ENCODE results near the gene HDHD5.

The HDHD5 gene

DNA sequence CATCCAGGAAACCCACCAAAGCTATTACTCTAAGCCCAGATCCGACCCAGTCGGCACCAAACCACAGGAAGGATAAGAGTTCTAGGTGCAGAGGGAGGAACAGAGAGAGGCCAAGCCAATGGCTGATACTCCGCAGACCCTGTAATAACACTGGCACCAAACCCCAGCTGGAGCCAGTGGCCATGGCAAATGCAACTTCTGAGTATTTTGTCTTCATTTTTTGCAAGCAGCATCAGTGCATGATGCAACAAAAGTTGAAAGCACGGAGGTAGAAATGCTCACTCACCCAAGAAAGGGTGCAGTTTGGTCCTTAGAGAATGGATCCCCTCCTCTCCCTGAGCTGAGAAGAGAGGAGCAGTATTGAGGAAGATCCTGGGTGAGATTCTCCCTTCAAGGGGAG is 40.7 kb downstream of the HDHD5 start:
- no peak for DNase-seq

GRCh38 chr22:17117890-17118289 is 41.2 kb downstream of the HDHD5 start:
- DNase-seq: peak; percentile 36 to 54

DNA sequence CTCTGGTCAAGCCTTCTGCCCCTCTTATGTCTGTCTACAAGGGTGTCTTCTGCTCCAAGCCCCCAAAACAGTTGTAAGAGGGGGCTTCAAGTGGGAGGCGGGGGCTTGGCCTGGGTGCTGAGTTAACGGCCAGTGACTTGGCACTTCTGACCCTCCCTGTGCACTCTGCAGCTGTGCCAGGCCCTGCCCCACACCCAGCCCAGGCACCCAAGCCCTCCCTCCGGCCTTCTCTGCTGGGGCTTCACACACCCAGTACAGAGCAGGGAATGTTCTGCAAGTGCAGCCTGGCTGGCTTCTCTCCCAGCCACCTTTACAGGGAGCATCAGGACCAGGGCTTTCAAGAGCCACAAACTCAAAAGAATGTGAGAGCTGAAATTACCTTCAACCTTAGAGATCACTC is 41.7 kb downstream of the HDHD5 start:
- no peak for DNase-seq

DNA sequence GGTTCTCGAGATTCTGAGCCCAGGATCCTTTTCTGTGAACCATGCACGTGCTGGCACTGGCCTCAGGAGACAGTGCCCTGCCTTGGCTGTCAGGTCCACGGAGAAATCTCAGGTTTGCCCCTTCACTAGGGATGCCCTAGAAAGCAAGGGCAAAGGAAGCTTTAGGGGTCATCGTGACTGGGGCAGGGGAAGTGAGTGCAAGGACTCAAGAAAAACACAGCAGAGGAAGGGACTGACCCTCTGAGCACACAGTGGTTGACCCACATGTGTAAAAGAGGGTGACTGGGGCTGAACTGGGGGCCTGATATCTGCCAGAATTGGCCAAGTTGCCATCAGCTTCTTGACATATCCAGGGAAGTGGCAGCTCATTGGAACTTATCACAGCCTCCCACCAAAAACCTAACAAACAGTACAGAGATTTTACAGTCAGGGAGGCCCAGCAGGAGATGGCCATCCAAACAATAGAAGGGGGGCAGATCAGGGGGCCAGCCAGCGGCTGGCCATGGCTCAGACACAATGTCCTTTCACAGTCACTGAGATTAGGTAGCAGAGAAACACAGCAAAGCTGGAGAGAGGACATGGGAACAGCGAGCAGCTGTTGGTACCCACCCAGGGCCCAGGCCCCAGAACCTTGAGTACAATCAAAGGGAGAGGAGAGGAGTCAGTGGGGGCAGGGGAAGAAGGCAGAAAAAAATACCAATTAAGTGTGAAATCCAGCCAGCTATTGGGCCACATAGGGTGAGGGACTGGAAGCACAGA is 42.3 kb downstream of the HDHD5 start:
- DNase-seq: no peak

DNA sequence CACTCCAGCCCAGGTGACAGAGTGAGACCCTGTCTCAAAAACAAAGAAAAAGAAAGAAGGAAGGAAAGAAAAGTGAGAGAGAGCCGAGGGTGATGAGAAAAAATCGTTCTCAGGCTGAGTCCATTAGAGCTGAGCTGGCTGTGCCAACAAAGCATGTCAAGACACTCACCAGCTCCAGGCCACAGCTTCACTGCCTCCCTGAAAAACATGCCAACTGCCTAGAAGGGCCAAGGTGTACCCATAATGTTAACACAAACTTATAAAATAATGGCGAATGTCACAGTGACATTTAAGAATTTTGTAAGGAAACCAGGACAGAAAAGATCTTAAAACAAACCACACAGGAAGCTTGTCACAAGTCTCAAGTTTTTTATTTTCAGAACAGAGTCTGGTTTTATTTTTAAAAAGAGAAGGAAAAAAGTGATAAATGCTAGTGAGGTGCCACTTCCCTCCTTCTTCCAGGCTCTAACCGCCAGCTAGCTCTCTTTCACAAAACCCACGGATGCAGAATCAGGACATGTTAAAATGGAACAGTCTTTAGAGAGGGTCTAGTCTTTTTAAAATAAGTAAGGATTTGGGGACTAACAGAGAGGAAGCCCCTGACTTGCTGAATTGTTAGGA is 43.0 kb downstream of the HDHD5 start:
- peak in 1 of 2 experiments; percentile 12 for DNase-seq

DNA sequence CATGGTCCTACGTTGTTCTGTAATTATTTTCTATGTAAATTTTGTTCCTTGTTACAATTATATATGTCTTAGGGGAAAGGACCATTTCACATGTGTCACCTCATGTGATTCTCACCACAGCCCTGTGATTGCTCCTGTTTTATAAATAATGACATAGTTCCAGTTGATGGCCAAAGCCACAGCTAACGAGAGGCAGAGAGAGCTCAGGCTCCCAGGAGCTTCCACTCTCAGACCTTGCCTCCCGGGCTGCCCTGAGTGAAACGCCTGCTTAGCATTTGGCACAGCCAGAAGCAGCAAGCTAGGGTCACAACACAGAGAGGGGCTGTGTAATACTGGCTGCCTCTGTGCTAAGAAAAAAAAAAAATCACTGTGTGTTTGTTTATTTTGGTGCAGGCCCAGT is 43.8 kb downstream of the HDHD5 start:
- DNase-seq: no peak

DNA sequence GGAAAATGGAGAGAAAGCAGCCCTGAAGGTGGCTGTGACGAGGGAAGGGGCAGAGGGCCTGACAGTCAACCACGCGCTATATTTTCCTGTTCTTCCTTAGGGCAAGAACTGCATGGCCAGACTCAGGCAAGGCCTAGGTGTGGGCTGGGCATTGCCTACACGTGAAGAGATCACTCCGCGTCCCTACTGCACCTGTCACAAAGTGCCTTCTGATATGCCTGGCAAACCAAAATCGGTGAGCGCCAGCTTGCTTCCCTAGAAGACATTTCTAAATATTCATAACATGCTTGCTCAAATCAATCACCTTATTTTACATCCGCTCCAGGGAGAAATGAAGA is 44.2 kb downstream of the HDHD5 start:
- no peak for DNase-seq

DNA sequence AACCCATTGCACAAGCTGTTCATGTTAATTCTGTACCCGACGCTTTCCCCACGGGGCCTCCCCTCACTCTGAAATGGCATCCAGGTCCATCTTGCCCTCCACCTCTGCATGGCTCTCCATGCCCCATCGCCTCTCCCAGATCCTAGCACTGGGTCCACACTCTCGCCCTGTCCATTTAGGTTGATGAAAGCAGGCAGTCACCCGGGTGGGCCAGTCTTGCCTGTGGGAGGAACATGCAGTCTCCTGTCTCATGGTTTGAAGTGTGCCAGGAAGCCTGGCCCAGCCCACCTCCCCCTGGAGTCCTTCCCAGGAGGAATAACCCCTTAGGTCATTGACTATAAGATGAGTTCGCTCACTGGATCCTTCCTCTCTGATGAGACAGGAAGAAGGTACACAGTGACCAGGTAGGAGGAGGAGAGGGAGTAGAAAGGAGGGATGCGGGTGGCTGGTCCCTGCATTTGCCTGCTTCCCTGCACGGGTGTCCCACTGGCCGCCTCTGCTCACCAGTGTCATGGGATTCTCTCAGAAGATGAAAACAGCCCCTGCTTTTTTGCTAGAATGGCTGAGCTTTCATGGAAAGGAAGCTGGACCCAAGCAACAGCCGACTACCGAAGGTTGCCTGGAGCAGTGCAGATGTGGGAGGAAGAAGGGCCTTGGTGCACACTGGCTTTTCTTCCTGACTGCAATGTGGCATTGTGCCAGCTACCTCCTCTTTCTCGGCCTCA is 44.7 kb downstream of the HDHD5 start:
- no peak for DNase-seq

GRCh38 chr22:17113600-17113999 is 45.5 kb downstream of the HDHD5 start:
- no peak for DNase-seq

- DNase-seq: no peak
These were observed 46.5 kb downstream of the HDHD5 start for GRCh38 chr22:17112491-17113042.

- DNase-seq: no peak
These were observed 48.1 kb downstream of the HDHD5 start for GRCh38 chr22:17110791-17111550.

DNA sequence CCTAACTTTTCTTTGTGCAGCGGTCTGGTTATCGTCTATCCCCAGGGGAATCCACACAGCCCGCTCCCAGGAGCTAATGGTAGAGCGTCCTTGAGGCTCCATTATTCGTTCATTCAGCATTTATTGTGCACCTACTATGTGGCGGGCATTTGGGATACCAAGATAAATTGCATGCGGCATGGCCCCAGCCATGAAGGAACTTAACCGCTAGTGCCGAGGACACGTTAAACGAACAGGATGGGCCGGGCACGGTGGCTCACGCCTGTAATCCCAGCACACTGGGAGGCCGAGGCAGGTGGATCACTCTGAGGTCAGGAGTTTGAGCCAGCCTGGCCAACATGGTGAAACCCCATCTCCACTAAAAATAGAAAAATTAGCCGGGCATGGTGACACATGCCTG is 49.1 kb downstream of the HDHD5 start:
- no peak for DNase-seq

- DNase-seq: no peak
These were observed 49.8 kb downstream of the HDHD5 start for GRCh38 chr22:17109113-17109865.

GRCh38 chr22:17108256-17109112 is 50.6 kb downstream of the HDHD5 start:
- DNase-seq: no peak

GRCh38 chr22:17107547-17107810 is 51.6 kb downstream of the HDHD5 start:
- no peak for DNase-seq

DNA sequence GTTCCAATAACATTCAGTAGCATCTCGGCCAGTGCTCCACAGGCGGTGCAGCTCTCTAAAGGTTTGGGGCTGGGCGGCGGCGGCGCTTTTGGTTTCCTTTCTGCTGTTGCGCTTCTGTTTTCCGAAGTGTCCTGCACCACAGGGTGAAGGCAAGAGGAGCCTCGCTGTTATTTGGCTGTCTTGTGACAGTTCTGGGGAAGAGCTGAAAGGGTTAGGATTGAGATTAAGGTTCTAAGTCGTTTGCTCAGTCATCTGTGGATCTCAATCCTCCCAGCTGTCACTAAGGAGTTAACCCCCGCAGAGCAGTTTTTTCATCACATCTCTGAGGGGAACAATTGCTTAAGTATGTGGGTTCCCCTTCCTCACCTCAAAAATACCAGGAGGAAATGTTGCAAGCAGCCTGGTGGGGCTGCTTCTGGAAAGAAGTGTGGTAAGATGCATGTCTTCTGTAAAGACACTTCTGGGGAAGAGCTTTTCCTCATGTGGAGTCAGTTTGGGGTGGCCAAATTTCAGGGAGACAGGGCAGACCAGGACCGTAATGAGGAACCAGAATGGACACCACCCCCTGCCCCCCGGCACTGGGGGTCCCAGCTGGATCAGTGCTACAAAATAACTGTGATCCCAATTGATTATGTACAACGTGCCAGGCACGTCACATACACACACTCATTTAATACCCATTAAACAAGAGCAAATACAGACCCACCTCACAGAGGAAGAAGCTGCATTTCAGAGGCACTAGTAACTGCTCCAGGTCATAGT is 52.1 kb downstream of the HDHD5 start:
- DNase-seq: peak; percentile 98 to 99

GRCh38 chr22:17106161-17106784 is 52.8 kb downstream of the HDHD5 start:
- DNase-seq: peak in 1 of 2 experiments; percentile 51

DNA sequence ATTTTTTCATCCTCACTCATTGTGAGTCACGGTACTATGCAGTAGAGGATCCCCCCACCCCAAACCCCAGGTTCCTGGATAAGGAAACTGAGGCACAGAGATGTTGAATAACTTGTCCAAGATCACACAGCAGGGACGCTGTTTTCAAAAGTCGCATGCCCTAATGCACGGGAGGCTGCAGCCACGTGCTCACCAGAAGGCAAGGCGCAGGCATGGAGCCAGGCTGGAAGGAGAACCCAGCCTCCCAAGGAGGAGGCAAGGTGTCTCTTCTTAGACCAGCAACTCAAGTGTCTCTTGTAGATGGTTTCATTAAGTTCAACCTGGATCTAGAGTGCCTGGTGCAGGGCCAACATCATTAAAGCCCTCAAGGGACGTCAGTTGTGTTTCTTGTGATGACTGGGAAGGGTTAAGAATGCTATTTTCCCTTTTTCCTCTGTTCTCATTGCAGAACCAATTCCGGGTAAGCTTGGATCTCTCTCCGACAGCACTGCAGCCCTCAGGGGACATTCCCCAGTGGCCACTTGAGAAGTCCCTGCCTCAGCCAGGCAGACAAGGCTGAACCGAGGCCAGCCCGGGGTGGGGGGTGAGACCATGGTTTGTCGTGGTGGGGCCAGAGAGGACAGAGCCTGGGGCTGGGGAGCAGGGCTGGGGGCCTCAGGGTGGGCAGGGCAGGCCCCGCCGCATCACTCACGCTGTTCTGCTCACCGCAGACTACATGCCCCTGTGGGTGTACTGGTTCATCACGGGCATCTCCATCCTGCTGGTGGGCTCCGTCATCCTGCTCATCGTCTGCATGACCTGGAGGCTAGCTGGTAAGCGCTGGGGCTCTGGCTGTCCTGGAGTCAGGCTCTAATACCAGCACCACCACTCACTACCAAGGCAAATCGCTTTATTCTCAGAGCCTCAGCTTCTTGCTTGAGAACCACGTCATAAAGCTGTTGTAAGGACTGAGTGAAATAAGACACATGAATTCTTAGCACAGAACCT is 53.6 kb downstream of the HDHD5 start:
- DNase-seq: no peak

DNA sequence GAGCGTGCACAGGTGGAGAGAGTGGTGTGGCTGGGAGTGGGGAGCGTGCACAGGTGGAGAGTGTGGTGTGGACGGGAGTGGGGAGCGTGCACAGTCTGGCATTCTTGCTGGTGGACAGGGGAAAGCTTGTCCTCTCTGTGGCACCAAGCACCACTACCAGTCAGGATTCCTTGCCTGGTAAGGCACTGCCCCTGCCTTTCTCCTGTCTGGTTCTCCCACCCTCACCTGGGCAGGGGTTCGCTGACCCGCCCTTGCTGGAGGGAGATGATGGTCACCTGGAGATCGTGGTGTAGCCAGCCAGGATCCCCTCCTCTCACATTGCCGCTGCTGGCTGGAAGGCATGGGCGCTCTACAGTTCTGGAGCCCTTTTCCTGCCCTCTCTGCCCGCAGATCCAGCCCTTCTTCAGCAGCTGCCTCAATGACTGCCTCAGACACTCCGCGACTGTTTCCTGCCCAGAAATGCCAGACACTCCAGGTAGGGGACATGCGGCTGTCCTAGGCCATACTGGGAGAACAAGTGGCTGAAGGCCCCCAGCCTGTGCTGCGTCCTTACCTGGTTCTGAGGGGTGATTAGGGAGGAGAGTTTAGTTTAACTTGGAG is 54.6 kb downstream of the HDHD5 start:
- no peak for DNase-seq
